HepG2 (cell line): ENCODE measurements around the gene GPATCH8. TPM values are rescaled to one million over a fixed set of nuclear protein-coding genes. Genes with fewer than 3 reads are reported as not detected.
A peak's percentile ranks its signal among the peaks of the same experiment; 100 is the strongest.

Source experiments
- ARHGAP35 ChIP-seq: sonication (generic); formaldehyde crosslinking; IDR thresholded peaks from 2 replicates; pipeline ENCODE4 v1.9.0; 2022; ENCODE audit warnings: mild to moderate bottlenecking, inconsistent platforms, moderate library complexity, missing genetic modification reagents, borderline replicate concordance
- ARNT ChIP-seq: fragments of 450-650 bp; IDR thresholded peaks from 2 replicates; pipeline ENCODE4 v1.6.1; 2017
- FOXK1 ChIP-seq: sonication (generic); formaldehyde crosslinking; IDR thresholded peaks from 2 replicates; pipeline ENCODE4 v1.4.0; 2020; ENCODE audit warnings: low read depth, missing genetic modification reagents, borderline replicate concordance
- GLI4 ChIP-seq: sonication (generic); formaldehyde crosslinking; IDR thresholded peaks from 2 replicates; pipeline ENCODE4 v1.5.1; 2020; ENCODE audit warnings: missing genetic modification reagents, mild to moderate bottlenecking, moderate library complexity, borderline replicate concordance
- HMGXB3 ChIP-seq: sonication (generic); formaldehyde crosslinking; IDR thresholded peaks from 2 replicates; pipeline ENCODE4 v1.4.0; 2020; ENCODE audit warnings: missing genetic modification reagents, borderline replicate concordance
- JUNB ChIP-seq: sonication (generic); formaldehyde crosslinking; IDR thresholded peaks from 2 replicates; pipeline ENCODE4 v1.8.0; 2022; ENCODE audit warnings: missing genetic modification reagents, mild to moderate bottlenecking, borderline replicate concordance
- MEF2D ChIP-seq: sonication (generic); formaldehyde crosslinking; IDR thresholded peaks from 2 replicates; pipeline ENCODE4 v1.5.1; 2020; ENCODE audit warnings: mild to moderate bottlenecking, missing genetic modification reagents
- NFKBIZ ChIP-seq: IDR thresholded peaks from 2 replicates; pipeline ENCODE4 v1.6.1; 2018; ENCODE audit warnings: missing genetic modification reagents, missing compliant biosample characterization
- NR1H2 ChIP-seq: sonication (generic); formaldehyde crosslinking; IDR thresholded peaks from 2 replicates; pipeline ENCODE4 v1.8.1; 2022; ENCODE audit warnings: low read depth, missing genetic modification reagents, borderline replicate concordance
- NR2F6 ChIP-seq, 2 experiments: IDR thresholded peaks; 2 replicates each; pipeline ENCODE4 v1.6.1; 2016; ENCODE audit warnings: antibody characterized with exemption in 1 of 2, mild to moderate bottlenecking in 1 of 2
- PITX1 ChIP-seq: sonication (generic); formaldehyde crosslinking; IDR thresholded peaks from 2 replicates; pipeline ENCODE4 v1.5.1; 2020; ENCODE audit warnings: mild to moderate bottlenecking, missing genetic modification reagents
- SIX4 ChIP-seq: sonication (generic); formaldehyde crosslinking; IDR thresholded peaks from 2 replicates; pipeline ENCODE4 v1.4.0; 2020; ENCODE audit warnings: missing genetic modification reagents
- ZFP91 ChIP-seq: sonication (generic); formaldehyde crosslinking; IDR thresholded peaks from 2 replicates; pipeline ENCODE4 v1.9.0; 2022; ENCODE audit warnings: missing genetic modification reagents, mild to moderate bottlenecking, borderline replicate concordance
- ZGPAT ChIP-seq: IDR thresholded peaks from 2 replicates; pipeline ENCODE4 v1.6.1; 2016; ENCODE audit warnings: mild to moderate bottlenecking
- ZNF296 ChIP-seq: sonication (generic); formaldehyde crosslinking; conservative IDR thresholded peaks from 2 replicates; pipeline ENCODE4 v1.5.0; 2020; ENCODE audit warnings: mild to moderate bottlenecking, missing genetic modification reagents
- ZNF343 ChIP-seq: sonication (generic); formaldehyde crosslinking; IDR thresholded peaks from 2 replicates; pipeline ENCODE4 v1.4.0; 2020; ENCODE audit warnings: mild to moderate bottlenecking, missing genetic modification reagents
- ZNF550 ChIP-seq: sonication (generic); formaldehyde crosslinking; IDR thresholded peaks from 2 replicates; pipeline ENCODE4 v1.4.0; 2020; ENCODE audit warnings: mild to moderate bottlenecking, missing genetic modification reagents, borderline replicate concordance
- ZNF572 ChIP-seq: sonication (generic); formaldehyde crosslinking; IDR thresholded peaks from 2 replicates; pipeline ENCODE4 v1.5.1; 2020; ENCODE audit warnings: mild to moderate bottlenecking, missing genetic modification reagents
- ZSCAN20 ChIP-seq: sonication (generic); formaldehyde crosslinking; IDR thresholded peaks from 2 replicates; pipeline ENCODE4 v1.4.0; 2020; ENCODE audit warnings: missing genetic modification reagents, mild to moderate bottlenecking, borderline replicate concordance
- ZSCAN21 ChIP-seq: sonication (generic); formaldehyde crosslinking; IDR thresholded peaks from 2 replicates; pipeline ENCODE4 v1.8.0; 2022; ENCODE audit warnings: mild to moderate bottlenecking, missing genetic modification reagents, moderate library complexity, borderline replicate concordance
- polyA plus RNA-seq, 8 experiments: library from polyadenylated mRNA; depleted of rRNA in 3 of 8; stranded (reverse) in 7 of 8; unstranded in 1 of 8; fragments of >200 nt; fragmentation: Illumina TruSeq in 4 of 8; extraction: Trizol in 4 of 8; gene quantifications; 2 replicates each; pipeline versions ENCODE4 v1.2.1 to v1.2.3, GENCODE V29; 2011 to 2016; ENCODE audit warnings: low read depth in 4 of 8, missing spikeins in 1 of 8, mixed read lengths in 1 of 8; ENCODE audit not compliant: insufficient read depth in 1 of 8
- total RNA-seq, 5 experiments: library from RNA; depleted of rRNA; stranded (reverse); fragments of >200 nt; fragmentation: Illumina TruSeq; extraction: Trizol; gene quantifications; 2 replicates each; pipeline ENCODE4 v1.2.3, GENCODE V29; 2016; ENCODE audit warnings: low read depth in 1 of 5

The GPATCH8 gene
- total and polyA plus RNA-seq, 2 of the 13 experiments (the other 11 are each of a cell fraction or from before 2014, with no cell fraction given), result 20.7 to 21.5 TPM

- TF ChIP-seq ZGPAT (CRISPR knock-in tag), result peak; percentile 44; the same call in 1 of the 2 replicates
- peak; percentile 50; the same call in 1 of the 2 replicates for TF ChIP-seq ZNF572 (CRISPR knock-in tag)
- TF ChIP-seq ZNF550 (CRISPR knock-in tag), result no peak
- 0 out of 2 replicates have a peak, but pooled peaks have one; percentile 55 for TF ChIP-seq ZSCAN20 (CRISPR knock-in tag)
- no peak for TF ChIP-seq NFKBIZ
- peak; percentile 20; the same call in 1 of the 2 replicates for TF ChIP-seq FOXK1 (CRISPR knock-in tag)
- TF ChIP-seq HMGXB3 (CRISPR knock-in tag), result 0 out of 2 replicates have a peak, but pooled peaks have one; percentile 26
- TF ChIP-seq ZNF296 (CRISPR knock-in tag), result no peak
- TF ChIP-seq NR2F6 (IDR thresholded peaks at IDR 0.05), result no peak
- TF ChIP-seq NR2F6 (CRISPR knock-in tag; IDR thresholded peaks at IDR 0.05), result 0 out of 2 replicates have a peak, but pooled peaks have one; percentile 43
- TF ChIP-seq GLI4 (CRISPR knock-in tag), result peak; percentile 45; the same call in 1 of the 2 replicates
- peak; percentile 76; the same call in 1 of the 2 replicates for TF ChIP-seq PITX1 (CRISPR knock-in tag)
- TF ChIP-seq NR1H2 (CRISPR knock-in tag), result no peak
- no peak for TF ChIP-seq ARNT
- TF ChIP-seq ARHGAP35 (CRISPR knock-in tag), result no peak
- TF ChIP-seq MEF2D (CRISPR knock-in tag), result no peak
- TF ChIP-seq ZNF343 (CRISPR knock-in tag), result no peak
- no peak for TF ChIP-seq SIX4 (CRISPR knock-in tag)
- no peak for TF ChIP-seq JUNB (CRISPR knock-in tag)
- peak; percentile 80 for TF ChIP-seq ZFP91 (CRISPR knock-in tag)
- TF ChIP-seq ZSCAN21 (CRISPR knock-in tag), result no peak; the same call in 1 of the 2 replicates
Observed at GRCh38 chr17:44533533-44534246, 30.5 kb upstream of the GPATCH8 start (continued).
